ENCODE results near the gene ZBED1.
A peak's percentile ranks its signal among the peaks of the same experiment; 100 is the strongest.

Gene ZBED1

DNA sequence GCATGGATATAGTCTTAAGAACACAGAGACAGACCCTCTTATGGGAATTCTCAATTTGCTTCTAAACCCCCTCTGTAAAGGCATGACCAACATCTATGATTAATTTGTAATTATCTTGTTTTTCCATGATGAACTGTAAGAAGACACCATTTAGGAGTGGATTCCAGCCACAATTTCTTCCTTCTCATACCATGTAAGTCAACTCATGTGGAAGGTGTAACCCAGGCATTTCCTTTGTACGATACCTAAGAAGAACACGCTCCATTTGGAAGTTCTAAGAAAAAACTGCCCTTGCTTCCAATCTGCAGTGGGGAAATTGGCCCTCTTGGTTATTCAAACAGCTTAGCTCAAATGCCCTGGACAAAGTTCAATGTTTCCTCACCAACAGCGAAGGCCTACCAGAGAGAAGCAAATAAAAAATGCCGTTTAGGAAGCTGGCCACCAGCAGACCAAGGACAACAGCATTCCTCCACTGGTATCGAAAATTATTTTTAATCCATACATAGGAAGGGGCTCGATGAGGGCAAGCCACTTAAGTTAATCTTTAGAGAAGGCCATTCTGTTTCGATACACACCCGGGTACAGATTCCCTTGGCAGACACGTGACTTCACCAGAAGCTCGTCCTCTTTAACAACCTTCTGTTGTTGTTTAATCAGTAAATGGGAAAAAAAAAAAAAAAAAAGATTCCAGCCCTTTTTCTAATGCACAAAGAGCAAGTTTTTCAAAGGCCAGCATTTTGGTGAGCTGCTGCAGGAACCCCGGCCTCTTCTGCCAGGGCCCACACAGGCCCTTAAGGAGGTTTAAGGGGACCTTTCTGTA lies 2.6 kb downstream of the ZBED1 start:
- TF ChIP-seq, protein P1, sequence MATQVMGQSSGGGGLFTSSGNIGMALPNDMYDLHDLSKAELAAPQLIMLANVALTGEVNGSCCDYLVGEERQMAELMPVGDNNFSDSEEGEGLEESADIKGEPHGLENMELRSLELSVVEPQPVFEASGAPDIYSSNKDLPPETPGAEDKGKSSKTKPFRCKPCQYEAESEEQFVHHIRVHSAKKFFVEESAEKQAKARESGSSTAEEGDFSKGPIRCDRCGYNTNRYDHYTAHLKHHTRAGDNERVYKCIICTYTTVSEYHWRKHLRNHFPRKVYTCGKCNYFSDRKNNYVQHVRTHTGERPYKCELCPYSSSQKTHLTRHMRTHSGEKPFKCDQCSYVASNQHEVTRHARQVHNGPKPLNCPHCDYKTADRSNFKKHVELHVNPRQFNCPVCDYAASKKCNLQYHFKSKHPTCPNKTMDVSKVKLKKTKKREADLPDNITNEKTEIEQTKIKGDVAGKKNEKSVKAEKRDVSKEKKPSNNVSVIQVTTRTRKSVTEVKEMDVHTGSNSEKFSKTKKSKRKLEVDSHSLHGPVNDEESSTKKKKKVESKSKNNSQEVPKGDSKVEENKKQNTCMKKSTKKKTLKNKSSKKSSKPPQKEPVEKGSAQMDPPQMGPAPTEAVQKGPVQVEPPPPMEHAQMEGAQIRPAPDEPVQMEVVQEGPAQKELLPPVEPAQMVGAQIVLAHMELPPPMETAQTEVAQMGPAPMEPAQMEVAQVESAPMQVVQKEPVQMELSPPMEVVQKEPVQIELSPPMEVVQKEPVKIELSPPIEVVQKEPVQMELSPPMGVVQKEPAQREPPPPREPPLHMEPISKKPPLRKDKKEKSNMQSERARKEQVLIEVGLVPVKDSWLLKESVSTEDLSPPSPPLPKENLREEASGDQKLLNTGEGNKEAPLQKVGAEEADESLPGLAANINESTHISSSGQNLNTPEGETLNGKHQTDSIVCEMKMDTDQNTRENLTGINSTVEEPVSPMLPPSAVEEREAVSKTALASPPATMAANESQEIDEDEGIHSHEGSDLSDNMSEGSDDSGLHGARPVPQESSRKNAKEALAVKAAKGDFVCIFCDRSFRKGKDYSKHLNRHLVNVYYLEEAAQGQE (IDR thresholded peaks at IDR 0.05; ENCODE audit: insufficient replicate concordance, low read depth): no peak
- TF ChIP-seq, protein P2, sequence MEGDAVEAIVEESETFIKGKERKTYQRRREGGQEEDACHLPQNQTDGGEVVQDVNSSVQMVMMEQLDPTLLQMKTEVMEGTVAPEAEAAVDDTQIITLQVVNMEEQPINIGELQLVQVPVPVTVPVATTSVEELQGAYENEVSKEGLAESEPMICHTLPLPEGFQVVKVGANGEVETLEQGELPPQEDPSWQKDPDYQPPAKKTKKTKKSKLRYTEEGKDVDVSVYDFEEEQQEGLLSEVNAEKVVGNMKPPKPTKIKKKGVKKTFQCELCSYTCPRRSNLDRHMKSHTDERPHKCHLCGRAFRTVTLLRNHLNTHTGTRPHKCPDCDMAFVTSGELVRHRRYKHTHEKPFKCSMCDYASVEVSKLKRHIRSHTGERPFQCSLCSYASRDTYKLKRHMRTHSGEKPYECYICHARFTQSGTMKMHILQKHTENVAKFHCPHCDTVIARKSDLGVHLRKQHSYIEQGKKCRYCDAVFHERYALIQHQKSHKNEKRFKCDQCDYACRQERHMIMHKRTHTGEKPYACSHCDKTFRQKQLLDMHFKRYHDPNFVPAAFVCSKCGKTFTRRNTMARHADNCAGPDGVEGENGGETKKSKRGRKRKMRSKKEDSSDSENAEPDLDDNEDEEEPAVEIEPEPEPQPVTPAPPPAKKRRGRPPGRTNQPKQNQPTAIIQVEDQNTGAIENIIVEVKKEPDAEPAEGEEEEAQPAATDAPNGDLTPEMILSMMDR (IDR thresholded peaks at IDR 0.05; ENCODE audit: insufficient read depth, low read length): no peak
- TF ChIP-seq GABPA (IDR thresholded peaks at IDR 0.05; ENCODE audit: low read depth) (no peak), POLR2AphosphoS5 (IDR thresholded peaks at IDR 0.05; ENCODE audit: low read depth) (no peak), SPI1 (IDR thresholded peaks at IDR 0.05; ENCODE audit: borderline replicate concordance, low read depth) (no peak)
- Histone ChIP-seq H3K27ac (replicated peaks) (peak overlapping the region; percentile 72), H3K27me3 (ENCODE audit: insufficient read depth, poor library complexity, severe bottlenecking) (no peaks in the 10 kb centered on the region), H3K4me3 (replicated peaks; ENCODE audit: insufficient read depth, low read length) (no peak overlapping the region)
- DNase-seq (ENCODE audit: low read depth in 1 of 2, low spot score in 1 of 2): no peak

DNA sequence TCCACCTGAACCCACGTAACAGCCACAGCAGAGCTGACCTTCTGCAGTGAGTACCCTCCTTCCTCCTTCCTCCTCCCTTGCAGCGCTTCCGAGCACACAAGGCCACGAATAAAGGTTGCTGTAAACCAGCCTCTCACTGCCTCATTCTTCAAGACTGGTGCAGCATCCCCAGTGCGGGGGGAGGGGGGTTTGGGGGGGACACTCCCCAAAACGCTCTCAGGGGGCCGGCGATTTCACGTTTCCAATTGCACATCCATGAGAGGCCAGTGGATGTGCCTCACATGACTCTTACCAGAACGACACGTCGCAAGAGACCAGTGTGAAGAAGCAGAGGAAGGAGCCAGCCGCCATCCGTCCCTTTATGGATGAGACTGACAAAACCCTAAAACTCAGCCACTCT lies 5.2 kb downstream of the ZBED1 start:
- Histone ChIP-seq H3K27me3 (ENCODE audit: insufficient read depth, poor library complexity, severe bottlenecking) (no peaks in the 10 kb centered on the region), H3K4me3 (replicated peaks; ENCODE audit: insufficient read depth, low read length) (no peak overlapping the region), H3K27ac (replicated peaks) (no peak overlapping the region)
- no peak for TF ChIP-seq POLR2AphosphoS5 (IDR thresholded peaks at IDR 0.05; ENCODE audit: low read depth)
- no peak for TF ChIP-seq SPI1 (IDR thresholded peaks at IDR 0.05; ENCODE audit: borderline replicate concordance, low read depth)
- no peak for TF ChIP-seq GABPA (IDR thresholded peaks at IDR 0.05; ENCODE audit: low read depth)
- TF ChIP-seq, protein P1 (IDR thresholded peaks at IDR 0.05; ENCODE audit: insufficient replicate concordance, low read depth): no peak
- TF ChIP-seq, protein P2 (IDR thresholded peaks at IDR 0.05; ENCODE audit: insufficient read depth, low read length): no peak
- no peak for DNase-seq (ENCODE audit: low read depth in 1 of 2, low spot score in 1 of 2)

DNA sequence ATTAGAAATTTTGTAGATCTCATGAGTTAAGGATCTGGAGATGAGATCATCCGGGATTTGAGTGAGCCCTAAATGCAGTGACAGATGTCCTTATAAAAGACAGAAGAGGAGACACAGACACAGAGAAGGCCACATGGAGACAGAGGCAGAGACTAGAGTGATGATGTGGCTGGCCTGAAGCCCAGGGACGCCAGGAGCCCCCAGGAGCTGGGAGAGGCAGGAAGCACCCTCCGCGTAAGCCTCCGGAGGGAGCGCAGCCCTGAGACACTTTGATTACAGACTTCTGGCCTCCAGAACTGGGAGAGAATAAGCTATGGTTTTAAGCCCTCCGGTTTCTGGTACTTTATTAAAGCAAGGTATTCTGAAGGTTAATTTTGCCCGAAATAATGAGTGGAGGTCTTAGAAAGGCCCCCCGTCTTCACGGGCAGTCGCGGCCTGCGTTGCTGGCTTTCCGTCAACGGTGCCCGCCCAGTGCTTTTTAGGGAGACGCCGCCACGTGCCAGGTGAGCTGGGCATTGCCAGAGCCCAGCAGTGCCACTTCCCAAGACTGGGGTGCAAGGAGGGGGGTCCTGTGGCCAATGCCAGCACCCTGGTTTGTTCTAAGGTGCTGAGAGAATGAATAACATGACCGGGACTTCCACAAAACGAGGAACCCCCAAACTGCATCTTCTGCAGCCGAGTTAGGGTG lies 8.1 kb downstream of the ZBED1 start:
- no peaks in the 10 kb centered on the region for H3K27me3 ChIP-seq (ENCODE audit: insufficient read depth, poor library complexity, severe bottlenecking)
- H3K4me3 ChIP-seq (replicated peaks; ENCODE audit: insufficient read depth, low read length): no peak overlapping the region
- TF ChIP-seq GABPA (IDR thresholded peaks at IDR 0.05; ENCODE audit: low read depth): no peak
- TF ChIP-seq, protein P2 (IDR thresholded peaks at IDR 0.05; ENCODE audit: insufficient read depth, low read length): no peak
- no peak for TF ChIP-seq POLR2AphosphoS5 (IDR thresholded peaks at IDR 0.05; ENCODE audit: low read depth)
- no peak for TF ChIP-seq SPI1 (IDR thresholded peaks at IDR 0.05; ENCODE audit: borderline replicate concordance, low read depth)
- TF ChIP-seq, protein P1 (IDR thresholded peaks at IDR 0.05; ENCODE audit: insufficient replicate concordance, low read depth): no peak
- no peak overlapping the region for H3K27ac ChIP-seq (replicated peaks)
- DNase-seq (ENCODE audit: low read depth in 1 of 2, low spot score in 1 of 2): no peak
